Adrenal gland (tissue), 5 donors: Measurements from ENCODE around the gene NBPF26.
"Not testable (repeated sequence)": the region's sequence is repeated elsewhere in the genome, so short reads cannot be mapped to it uniquely, and the experiment has no call there.

ENCODE experiments used
- POLR2A ChIP-seq, 2 donors: fragments of 450-650 bp; IDR thresholded peaks; one replicate each; pipeline ENCODE4 v1.6.1; 2017; ENCODE audit warnings: antibody characterized with exemption in 2 of 2, mild to moderate bottlenecking in 2 of 2, moderate library complexity in 1 of 2
- TF ChIP-seq, protein P1 (sequence below), 6 experiments: fragments of 450-650 bp in 4 of 6; fragments of 200-600 bp in 2 of 6; sonication (generic) in 1 of 6; IDR thresholded peaks; 1 replicate in 5 of 6; 2 replicates in 1 of 6; pipeline versions ENCODE4 v1.5.1 to v1.8.0; 2016 to 2021; ENCODE audit warnings: antibody characterized with exemption in 6 of 6, mild to moderate bottlenecking in 2 of 6, moderate library complexity in 1 of 6
- donor health status: DM: no; HTN: no; CAD: no.

DNA sequence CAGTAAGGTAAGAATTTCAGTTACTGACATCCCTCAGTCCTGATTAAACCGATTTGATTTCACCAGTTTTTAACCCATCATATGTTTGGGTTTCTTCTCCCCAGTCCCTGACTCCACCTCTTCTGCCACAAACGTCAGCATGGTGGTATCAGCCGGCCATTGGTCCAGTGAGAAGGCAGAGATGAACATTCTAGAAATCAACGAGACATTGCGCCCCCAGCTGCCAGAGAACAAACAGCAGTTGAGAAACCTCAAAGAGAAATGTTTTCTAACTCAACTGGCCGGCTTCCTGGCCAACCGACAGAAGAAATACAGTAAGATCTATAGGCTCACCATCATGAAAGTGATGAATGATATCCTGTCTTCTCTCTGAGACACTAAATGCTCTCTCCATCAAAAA lies 81.7 kb downstream of the NBPF26 start:
- TF ChIP-seq, protein P1, sequence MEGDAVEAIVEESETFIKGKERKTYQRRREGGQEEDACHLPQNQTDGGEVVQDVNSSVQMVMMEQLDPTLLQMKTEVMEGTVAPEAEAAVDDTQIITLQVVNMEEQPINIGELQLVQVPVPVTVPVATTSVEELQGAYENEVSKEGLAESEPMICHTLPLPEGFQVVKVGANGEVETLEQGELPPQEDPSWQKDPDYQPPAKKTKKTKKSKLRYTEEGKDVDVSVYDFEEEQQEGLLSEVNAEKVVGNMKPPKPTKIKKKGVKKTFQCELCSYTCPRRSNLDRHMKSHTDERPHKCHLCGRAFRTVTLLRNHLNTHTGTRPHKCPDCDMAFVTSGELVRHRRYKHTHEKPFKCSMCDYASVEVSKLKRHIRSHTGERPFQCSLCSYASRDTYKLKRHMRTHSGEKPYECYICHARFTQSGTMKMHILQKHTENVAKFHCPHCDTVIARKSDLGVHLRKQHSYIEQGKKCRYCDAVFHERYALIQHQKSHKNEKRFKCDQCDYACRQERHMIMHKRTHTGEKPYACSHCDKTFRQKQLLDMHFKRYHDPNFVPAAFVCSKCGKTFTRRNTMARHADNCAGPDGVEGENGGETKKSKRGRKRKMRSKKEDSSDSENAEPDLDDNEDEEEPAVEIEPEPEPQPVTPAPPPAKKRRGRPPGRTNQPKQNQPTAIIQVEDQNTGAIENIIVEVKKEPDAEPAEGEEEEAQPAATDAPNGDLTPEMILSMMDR (IDR thresholded peaks at IDR 0.05): not testable (repeated sequence)
- TF ChIP-seq POLR2A (IDR thresholded peaks at IDR 0.05): not testable (repeated sequence)
